UCSD-AML1 (cell line): Measurements from ENCODE around the gene WASF2.
"Not testable (repeated sequence)": the region's sequence is repeated elsewhere in the genome, so short reads cannot be mapped to it uniquely, and the experiment has no call there.

Source experiments
- DNase-seq: peaks from one replicate; lab custom pipeline; 2025; ENCODE audit not compliant: unreplicated experiment; lab: John Stamatoyannopoulos, UW

WASF2 gene

DNA sequence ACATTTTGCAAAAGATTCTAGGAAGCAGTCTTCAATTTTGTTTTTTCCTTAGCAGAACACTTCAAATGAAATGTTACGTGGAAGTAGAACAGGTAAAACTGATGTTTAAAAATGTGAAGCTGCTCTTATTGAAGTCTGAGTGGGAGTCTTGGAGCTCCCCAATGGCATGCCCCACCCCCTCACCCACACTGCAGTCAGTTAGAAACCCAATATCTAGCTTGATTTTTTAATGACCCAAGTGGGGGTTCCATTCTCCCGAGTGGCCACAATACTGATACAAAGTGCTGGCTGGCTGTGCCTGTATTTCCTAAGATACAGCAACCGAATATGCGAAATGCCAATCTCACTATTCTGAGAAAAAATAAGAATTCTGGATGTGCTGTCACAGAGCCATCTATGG, 66.3 kb downstream of the WASF2 start:
- no peak for DNase-seq

GRCh38 chr1:27418326-27419185, 71.4 kb downstream of the WASF2 start:
- no peak for DNase-seq

GRCh38 chr1:27417713-27418112, 72.3 kb downstream of the WASF2 start:
- DNase-seq: no peak

DNA sequence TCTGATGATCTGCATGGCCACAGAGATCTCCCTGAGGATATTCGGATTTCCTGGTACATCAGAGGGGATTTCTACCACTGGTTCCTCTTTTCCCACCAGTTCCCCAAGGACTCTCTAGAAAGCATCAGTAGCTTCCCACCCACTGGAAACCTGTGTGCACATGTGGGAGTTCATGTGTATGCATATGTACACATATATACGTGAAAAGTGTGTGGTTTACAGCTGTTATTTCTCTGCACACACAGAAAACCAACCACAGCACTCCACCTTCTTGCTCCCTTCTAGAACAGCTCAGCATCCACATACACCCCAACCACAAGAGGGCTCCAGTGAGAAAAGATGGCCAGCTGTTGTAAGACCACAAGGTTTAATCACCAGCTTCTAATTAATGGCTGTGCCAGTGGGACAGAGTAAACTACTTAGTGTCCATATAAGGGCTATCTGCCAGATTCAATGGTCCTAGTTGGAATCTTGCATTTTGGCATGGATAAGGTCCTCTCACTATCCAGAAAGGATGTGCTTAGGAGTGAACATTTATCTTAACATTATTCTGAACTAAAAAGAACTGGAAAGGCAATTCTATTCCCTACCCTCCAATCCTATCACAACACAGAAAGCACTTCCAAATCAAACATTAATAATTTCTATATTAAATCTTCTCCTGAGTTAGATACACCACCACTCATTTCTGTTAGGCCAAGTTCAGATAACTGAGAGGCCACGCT, 73.4 kb downstream of the WASF2 start:
- peak; percentile 47 for DNase-seq

GRCh38 chr1:27414091-27414490, 75.9 kb downstream of the WASF2 start:
- no peak for DNase-seq

DNA sequence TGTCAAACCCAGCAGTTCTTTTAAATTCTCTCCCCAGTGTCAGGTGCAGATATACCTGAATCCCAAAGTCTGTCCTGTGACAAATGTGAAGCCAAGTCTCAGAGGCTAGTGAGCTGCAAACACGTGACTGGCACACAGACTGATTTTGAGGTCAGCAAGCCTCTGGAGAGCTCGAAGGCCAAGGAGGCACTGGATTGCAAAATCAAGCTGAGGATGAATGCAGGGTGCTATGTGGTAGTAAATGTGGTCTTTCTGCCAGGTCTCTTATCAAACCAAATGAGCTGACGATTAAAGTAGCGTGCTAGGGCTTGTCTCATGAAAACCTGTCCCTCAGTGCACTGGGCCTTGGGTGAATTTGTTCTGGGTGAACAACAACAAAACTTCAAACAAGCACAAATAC, 77.0 kb downstream of the WASF2 start:
- DNase-seq: no peak

DNA sequence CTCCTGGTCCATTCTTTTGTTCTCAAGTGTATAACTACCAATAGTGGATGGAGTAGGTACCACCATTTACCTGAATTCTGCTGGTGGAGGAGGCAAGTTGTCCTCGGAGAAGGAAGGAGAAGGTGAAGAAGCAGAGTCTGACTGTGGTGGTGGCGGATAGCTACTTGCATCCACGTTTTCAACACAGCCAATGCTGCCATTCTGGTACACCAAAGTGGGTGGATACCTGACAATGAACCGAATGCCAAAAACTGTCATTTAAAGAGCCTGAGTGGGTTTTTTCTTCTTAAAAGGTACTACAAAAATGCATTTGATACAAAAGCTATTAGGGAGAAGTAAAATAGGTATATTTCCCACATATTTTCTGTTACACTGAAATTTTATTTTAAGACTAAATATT, 77.5 kb downstream of the WASF2 start:
- DNase-seq: no peak

DNA sequence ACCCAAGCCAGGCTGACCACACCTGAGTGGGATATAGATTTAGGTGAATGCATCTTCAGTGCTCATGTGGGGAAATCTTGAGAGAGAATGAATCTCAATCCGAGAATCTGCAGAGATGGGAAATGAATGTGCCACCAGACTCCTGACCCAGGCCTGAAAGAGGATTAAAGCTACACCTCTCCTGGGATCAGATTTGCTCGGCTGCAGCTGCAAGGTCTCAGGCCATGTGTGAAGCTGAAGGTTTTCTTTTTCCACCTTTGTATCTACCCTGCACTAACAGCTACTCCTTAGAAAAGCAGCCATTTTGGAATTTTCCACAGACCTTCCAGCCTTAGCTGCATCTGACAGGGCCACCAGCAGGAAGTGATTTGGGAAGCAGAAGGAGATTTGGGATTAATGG, 79.3 kb downstream of the WASF2 start:
- no peak for DNase-seq

- DNase-seq: no peak
Measured at GRCh38 chr1:27409669-27410068, 80.3 kb downstream of the WASF2 start.

DNA sequence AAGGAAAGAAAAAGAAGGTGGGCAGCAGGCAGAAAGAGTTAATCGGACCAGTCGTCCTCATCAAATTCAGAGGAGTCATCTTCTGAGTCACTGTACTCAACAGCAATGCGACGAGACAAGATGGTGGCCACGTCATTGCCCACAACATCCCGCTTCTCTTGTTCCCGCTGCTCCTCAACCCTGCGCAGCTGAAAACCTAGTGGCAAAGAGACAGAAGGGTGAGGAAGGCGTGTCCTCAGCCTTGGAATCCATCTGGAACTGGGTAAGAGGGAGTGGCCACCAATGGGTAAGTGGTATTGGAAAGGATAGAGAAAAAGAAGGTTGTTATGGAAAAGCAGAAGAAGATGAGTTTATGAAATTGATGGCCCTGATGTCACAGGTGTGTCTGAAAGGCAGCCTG, 81.8 kb downstream of the WASF2 start:
- DNase-seq: no peak

DNA sequence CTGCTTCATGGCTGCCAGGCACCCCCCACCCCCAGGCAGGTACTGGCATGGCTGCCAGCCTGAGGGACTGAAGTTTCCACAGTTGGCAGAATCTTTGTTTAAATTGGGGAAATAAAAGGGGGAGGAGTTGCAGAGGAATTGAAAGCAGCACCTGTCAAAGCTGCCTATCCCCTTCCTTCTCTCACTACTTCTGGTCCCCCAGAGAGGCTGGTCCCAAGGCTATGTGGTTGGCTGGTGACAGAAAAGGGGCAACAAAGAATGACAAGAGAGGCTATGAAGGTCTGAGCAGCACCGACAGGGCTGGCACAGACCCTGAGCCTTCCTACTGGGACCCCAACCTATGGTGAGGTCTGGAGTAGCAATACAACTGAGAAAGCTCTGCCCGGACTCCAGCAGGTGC, 83.2 kb downstream of the WASF2 start:
- DNase-seq: not testable (repeated sequence)

- no peak for DNase-seq
Measured at GRCh38 chr1:27406362-27406680, 83.6 kb downstream of the WASF2 start.

GRCh38 chr1:27405598-27406361, 84.2 kb downstream of the WASF2 start:
- not testable (repeated sequence) for DNase-seq

DNA sequence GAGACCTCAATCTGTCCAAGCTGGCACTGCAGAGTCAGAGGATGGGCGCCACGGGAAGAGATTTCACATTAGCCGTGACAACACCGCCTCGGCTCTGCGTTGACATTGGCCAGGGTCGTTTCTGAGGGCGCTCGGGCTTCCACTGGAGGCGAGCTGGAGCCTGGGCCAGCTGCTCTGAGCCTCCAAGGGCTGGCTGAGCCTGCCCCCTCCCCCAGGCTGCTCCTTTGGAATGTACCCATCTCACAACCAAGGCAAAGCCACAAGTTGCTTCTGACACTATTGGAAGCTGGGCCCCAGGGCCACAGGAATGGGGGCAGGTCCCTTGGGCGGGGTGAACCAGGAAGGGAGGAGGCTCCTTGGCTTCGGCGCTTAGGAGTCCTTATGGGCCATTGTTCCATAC, 84.9 kb downstream of the WASF2 start:
- DNase-seq: no peak

GRCh38 chr1:27403931-27404330, 86.0 kb downstream of the WASF2 start:
- no peak for DNase-seq

GRCh38 chr1:27403065-27403726, 86.8 kb downstream of the WASF2 start:
- no peak for DNase-seq

- peak; percentile 66 for DNase-seq
Measured at GRCh38 chr1:27402349-27402754, 87.6 kb downstream of the WASF2 start.

- no peak for DNase-seq
Measured at GRCh38 chr1:27400963-27401341, 89.0 kb downstream of the WASF2 start.

DNA sequence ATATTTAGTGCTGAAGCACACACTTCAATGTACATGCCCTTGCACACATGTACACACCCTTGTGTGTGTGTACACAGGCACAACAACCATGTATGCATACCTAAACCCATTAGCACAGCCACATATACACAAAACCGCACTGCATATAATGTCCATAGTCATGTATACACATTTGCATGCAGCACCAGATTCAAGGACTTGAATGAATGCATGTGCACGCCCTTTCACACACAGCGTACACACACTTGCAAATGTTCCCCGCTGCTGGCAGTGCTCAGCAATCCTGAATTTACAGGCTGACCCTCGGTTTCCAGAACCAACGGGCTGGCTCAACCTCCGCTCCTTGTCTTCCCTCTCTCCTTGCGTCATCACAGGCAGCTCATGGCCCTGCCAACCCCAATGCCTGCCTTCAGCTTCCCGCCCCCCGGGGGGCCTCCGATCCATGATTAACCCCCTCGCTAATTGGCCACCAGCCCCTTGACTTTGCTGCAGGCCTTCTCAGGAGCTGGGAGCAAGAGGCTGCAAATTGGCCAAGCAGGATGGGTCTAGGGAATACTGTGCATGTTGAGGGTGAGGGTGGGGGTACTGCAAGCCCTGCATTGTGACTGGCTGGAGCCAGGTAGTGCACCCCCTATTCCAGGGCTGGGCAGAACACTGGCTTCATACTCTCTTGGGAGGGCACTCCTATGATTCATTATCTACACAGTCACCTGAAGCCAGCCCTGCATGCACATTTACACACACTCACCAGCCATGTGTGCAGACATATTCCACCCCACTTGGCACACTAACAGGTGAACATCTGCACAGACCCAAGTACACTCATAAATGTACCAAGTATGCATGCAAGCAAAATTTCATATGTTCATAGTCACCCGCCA, 89.6 kb downstream of the WASF2 start:
- no peak for DNase-seq

- no peak for DNase-seq
Measured at GRCh38 chr1:27399251-27400025, 90.5 kb downstream of the WASF2 start.
